Naive thymus-derived CD8-positive, alpha-beta T cell (primary cell): Measurements from ENCODE around the gene TBX6. TPM values are rescaled to one million over a fixed set of nuclear protein-coding genes. Genes with fewer than 3 reads are reported as not detected.

Experiments
- ATAC-seq, 2 donors: fragments of 150-1000 bp; cut with Tn5 transposase in 1 of 2; sonication (Bioruptor Pico), chemical (Tn5 transposase) in 1 of 2; 1 replicate in 1 of 2; 2 replicates in 1 of 2; pipeline ENCODE4 v1.10.0; 2021; ENCODE audit warnings: mild to moderate bottlenecking in 2 of 2, moderate library complexity in 2 of 2
- POLR2A ChIA-PET: fragments of 350-600 bp; sonication (Branson Sonifier 250); formaldehyde crosslinking; loops from one replicate; lab custom pipeline; 2021; ENCODE audit warnings: antibody characterized with exemption; lab: Charles Lee
- DNase-seq, 10 donors: peaks; one replicate each; pipeline versions ENCODE4 v3.0.0 to v3.0.0-alpha.2; 2020 to 2022
- H3K27ac Mint-ChIP-seq, 10 donors: one replicate each; pipeline ENCODE4 v1.8.0; 2020 to 2022; ENCODE audit warnings: mild to moderate bottlenecking in 10 of 10, mixed read lengths in 10 of 10, moderate library complexity in 4 of 10, inconsistent platforms in 1 of 10
- H3K27me3 Mint-ChIP-seq, 5 donors: one replicate each; pipeline ENCODE4 v1.8.0; 2021 to 2022; ENCODE audit warnings: mixed read lengths in 5 of 5
- H3K36me3 Mint-ChIP-seq, 3 donors: one replicate each; pipeline ENCODE4 v1.8.0; 2020 to 2022; ENCODE audit warnings: mixed read lengths in 3 of 3, mild to moderate bottlenecking in 2 of 3, inconsistent platforms in 1 of 3
- H3K4me1 Mint-ChIP-seq, 4 donors: one replicate each; pipeline ENCODE4 v1.8.0; 2021 to 2022; ENCODE audit warnings: mixed read lengths in 4 of 4
- H3K4me3 Mint-ChIP-seq, 10 donors: one replicate each; pipeline ENCODE4 v1.8.0; 2020 to 2022; ENCODE audit warnings: mild to moderate bottlenecking in 10 of 10, mixed read lengths in 10 of 10, moderate library complexity in 6 of 10, inconsistent platforms in 1 of 10
- H3K9me3 Mint-ChIP-seq, 9 donors: one replicate each; pipeline ENCODE4 v1.8.0; 2020 to 2022; ENCODE audit warnings: mixed read lengths in 9 of 9, mild to moderate bottlenecking in 3 of 9, inconsistent platforms in 1 of 9, moderate library complexity in 1 of 9
- polyA plus RNA-seq, 3 donors: library from polyadenylated mRNA; unstranded; fragments of 300-500 nt; fragmentation: Illumina TruSeq; gene quantifications; one replicate each; pipeline ENCODE4 v1.2.3, GENCODE V29; 2021
- total RNA-seq, 8 experiments: library from RNA in 2 of 8; stranded (reverse) in 2 of 8; gene quantifications; one replicate each; pipeline ENCODE4 v1.2.3 and lab custom pipeline; 2021 to 2026

The TBX6 gene
- total and polyA plus RNA-seq, 5 experiments from 2014 or later: 0.15 to 2.5 (median 0.25) TPM

DNA sequence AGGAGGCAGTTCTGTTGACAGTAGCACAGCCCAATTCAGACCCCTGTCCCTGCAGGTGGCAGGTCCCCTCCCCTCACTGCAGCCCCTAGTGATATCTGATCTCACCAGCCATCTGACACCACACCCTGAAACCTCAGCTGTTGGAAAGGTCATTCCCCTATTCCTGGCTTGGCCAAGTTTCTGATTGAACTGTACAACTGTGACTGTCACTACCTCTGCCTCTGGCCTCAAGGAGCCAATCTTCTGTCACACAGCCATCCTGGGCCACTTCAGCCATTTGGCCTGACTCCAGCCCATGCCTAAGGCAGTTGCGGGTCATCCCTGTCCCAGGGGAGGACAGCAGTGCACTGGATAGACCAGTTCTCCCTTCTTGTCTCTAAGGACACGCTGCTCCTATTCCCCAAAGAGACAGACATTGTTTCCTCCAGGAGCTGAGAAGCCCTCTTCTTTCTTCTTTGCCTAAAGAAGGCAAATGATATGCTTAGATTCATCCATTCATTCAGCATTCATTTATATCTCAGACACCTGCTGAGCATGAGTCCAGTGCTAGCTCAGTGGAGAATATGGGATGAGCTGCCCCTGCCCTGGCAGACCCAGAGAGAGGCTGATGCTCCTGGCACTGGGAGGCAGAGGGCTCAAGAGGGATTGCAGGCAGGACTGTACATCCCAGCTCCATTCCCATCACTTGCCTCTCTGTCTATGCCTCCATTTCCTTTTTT, 30.7 kb downstream of the TBX6 start:
- H3K4me1 Mint-ChIP-seq: peaks cover 7 to 12% (median 11%) of the 10 kb centered on the region in 4 donors
- H3K36me3 Mint-ChIP-seq: peaks cover 0 to 3% (median 0%) of the 10 kb centered on the region in 3 donors
- ATAC-seq (no peak), DNase-seq (no peak)
- no peaks in the 10 kb centered on the region for H3K9me3 Mint-ChIP-seq
- peak overlapping the region in 2 of 10 donors; percentile 23 to 26 for H3K4me3 Mint-ChIP-seq
- H3K27me3 Mint-ChIP-seq: no peaks in the 10 kb centered on the region
- POLR2A ChIA-PET: interaction anchor here (0.7 to 8.0 kb wide), 5 partner anchors 15 to 323 kb away, joined by 3 to 192 read pairs (median 9); partner anchors contain the start of genes CORO1A, PPP4C, TBX6 and YPEL3
- H3K27ac Mint-ChIP-seq: peak overlapping the region in 2 of 10 donors; percentile 40 to 60

GRCh38 chr16:30060346-30060745, 31.4 kb downstream of the TBX6 start:
- DNase-seq (no peak), ATAC-seq (no peak)
- Mint-ChIP-seq H3K36me3 (no peaks in the 10 kb centered on the region), H3K4me3 (peak overlapping the region in 1 of 10 donors; percentile 23), H3K27ac (no peak overlapping the region), H3K9me3 (no peaks in the 10 kb centered on the region), H3K4me1 (peaks cover 7 to 12% (median 12%) of the 10 kb centered on the region in 4 donors), H3K27me3 (no peaks in the 10 kb centered on the region)
- POLR2A ChIA-PET: interaction anchor here (1.1 to 2.0 kb wide), 2 partner anchors 16 to 31 kb away, joined by 3 to 6 read pairs; partner anchors contain the start of genes PPP4C and TBX6

DNA sequence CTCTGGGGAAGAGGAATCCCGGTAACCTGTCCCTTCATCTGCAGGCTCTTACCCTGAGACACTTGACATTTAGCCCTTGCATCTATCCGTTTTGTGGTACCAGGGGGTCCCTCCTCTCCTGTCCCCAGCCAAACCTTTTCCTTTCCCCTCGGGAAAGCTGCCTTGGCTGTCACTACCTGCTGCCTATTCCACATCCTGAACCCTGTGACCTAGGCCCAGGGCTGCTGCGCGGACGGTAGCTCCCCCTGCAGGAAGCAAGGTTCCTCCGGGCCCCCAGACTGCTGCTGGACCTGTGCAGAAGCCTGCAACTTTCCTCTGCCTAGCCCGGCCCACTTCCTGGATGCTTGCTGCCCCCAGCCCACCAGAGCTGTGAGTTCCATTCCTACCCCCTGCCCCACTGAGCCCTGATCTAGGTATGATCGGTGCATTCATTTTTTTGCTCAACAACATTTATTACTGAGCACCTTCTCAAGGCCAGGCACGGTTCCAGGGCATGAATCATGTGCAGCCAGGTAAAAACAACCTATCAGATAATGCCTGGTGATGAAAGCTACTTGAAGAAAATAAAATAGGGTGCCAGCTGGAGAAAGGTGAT, 36.7 kb downstream of the TBX6 start:
- peak overlapping the region in 4 of 10 donors; percentile 29 to 69 (median 68) for H3K27ac Mint-ChIP-seq
- no peaks in the 10 kb centered on the region for H3K9me3 Mint-ChIP-seq
- H3K36me3 Mint-ChIP-seq: no peaks in the 10 kb centered on the region
- H3K4me3 Mint-ChIP-seq: peak overlapping the region in 9 of 10 donors; percentile 19 to 70 (median 56)
- ATAC-seq: peak; percentile 69 to 76
- H3K4me1 Mint-ChIP-seq: peaks cover 9 to 21% (median 19%) of the 10 kb centered on the region in 4 donors
- peak in 5 of 10 donors; percentile 26 to 39 (median 36) for DNase-seq
- POLR2A ChIA-PET: interaction anchor here (0.7 to 1.4 kb wide), 6 partner anchors 9 to 1218 kb away, joined by 3 to 9 read pairs (median 4); partner anchors contain the start of gene ALDOA
- H3K27me3 Mint-ChIP-seq: peaks cover 0 to 3% (median 0%) of the 10 kb centered on the region in 5 donors

GRCh38 chr16:30054451-30054850, 37.3 kb downstream of the TBX6 start:
- DNase-seq: no peak
- peaks cover 9 to 21% (median 19%) of the 10 kb centered on the region in 4 donors for H3K4me1 Mint-ChIP-seq
- H3K27ac Mint-ChIP-seq: peak overlapping the region in 2 of 10 donors; percentile 67 to 69
- no peak for ATAC-seq
- peaks cover 0 to 3% (median 0%) of the 10 kb centered on the region in 5 donors for H3K27me3 Mint-ChIP-seq
- POLR2A ChIA-PET: interaction anchor here (1.4 to 2.2 kb wide), 2 partner anchors 9 to 11 kb away, joined by 9 to 21 read pairs; partner anchors contain the start of gene ALDOA
- H3K9me3 Mint-ChIP-seq: no peaks in the 10 kb centered on the region
- H3K4me3 Mint-ChIP-seq: peak overlapping the region in 9 of 10 donors; percentile 20 to 76 (median 65)
- H3K36me3 Mint-ChIP-seq: no peaks in the 10 kb centered on the region

DNA sequence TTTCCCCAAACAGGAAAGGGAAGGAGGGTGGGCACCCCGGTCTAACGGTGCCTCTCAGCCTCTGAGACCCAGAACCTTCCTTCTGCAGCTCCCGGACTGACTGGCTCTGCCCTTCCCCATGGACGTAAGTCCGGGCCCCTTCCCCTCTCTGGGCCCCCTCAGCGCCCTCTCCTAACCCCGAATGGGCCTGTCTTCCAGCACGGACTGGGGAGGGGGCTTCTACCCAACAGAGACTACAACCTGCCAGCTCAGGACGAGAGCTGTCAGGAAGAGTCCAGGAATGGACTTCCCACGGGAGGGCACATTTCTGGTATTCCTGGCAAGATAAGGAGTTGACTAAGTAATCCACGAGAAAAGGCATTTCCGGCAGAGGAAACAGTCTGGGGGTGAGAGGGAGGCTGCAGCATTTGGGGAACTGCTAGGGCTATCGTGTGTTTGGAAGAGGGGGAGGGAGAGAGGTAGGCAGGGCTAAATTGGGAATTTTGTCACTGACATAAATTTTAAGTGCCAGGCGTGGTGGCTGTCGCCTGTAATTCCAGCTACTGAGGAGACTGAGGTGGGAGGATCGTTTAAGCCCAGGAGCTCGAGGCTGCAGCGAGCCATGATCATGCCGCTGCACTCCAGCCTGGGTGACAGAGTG, 38.2 kb downstream of the TBX6 start:
- peak overlapping the region in 6 of 10 donors; percentile 44 to 87 (median 76) for H3K27ac Mint-ChIP-seq
- DNase-seq: no peak
- H3K4me3 Mint-ChIP-seq: peak overlapping the region; percentile 64 to 91 (median 81)
- POLR2A ChIA-PET: interaction anchor here (0.6 to 2.2 kb wide), 10 partner anchors 10 to 350 kb away, joined by 3 to 21 read pairs (median 3); partner anchors contain the start of genes ALDOA and CORO1A
- no peaks in the 10 kb centered on the region for H3K9me3 Mint-ChIP-seq
- peak; percentile 22 to 46 for ATAC-seq
- H3K4me1 Mint-ChIP-seq: peaks cover 9 to 21% (median 19%) of the 10 kb centered on the region in 4 donors
- H3K36me3 Mint-ChIP-seq: no peaks in the 10 kb centered on the region
- peaks cover 0 to 3% (median 0%) of the 10 kb centered on the region in 5 donors for H3K27me3 Mint-ChIP-seq

DNA sequence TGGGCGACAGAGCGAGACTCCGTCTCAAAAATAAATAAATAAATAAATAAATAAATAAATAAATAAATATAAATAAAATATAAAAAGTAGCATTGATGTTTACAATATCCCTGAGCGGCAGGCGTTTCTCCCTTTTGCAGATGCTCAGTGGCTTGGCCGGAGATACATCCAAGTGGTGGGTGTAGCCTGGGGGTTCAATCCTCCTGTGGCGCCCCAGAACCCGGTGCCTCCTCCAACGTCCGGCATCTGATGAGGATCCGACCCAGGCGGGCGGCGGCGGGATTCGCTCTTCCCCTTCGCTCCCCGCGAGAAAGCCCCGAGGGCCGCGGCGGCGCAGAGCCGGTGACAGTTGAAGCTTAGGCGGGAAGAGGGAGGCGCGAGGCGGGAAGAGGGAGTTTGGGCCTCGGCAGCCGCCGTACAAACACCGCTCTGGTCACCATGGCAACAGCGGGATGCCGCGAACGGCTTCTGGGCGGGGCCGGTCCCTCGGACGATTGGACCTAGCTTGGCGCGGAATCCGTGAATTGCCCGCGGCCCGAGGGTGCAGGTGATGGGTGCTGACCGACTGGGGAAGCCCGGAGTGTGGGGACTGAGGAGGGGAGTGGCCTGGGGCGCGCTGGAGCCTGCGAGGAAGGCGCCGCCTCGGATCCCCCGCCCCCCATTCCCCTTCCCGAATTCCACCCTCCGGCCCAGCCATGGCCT, 38.9 kb downstream of the TBX6 start:
- Mint-ChIP-seq H3K4me3 (peak overlapping the region; percentile 84 to 91 (median 86)), H3K9me3 (no peaks in the 10 kb centered on the region), H3K27ac (peak overlapping the region in 7 of 10 donors; percentile 29 to 90 (median 59)), H3K27me3 (peaks cover 0 to 3% (median 0%) of the 10 kb centered on the region in 5 donors), H3K36me3 (no peaks in the 10 kb centered on the region), H3K4me1 (peaks cover 9 to 21% (median 19%) of the 10 kb centered on the region in 4 donors)
- POLR2A ChIA-PET: interaction anchor here (0.6 to 2.2 kb wide), 10 partner anchors 10 to 349 kb away, joined by 3 to 21 read pairs (median 3); partner anchors contain the start of genes ALDOA and CORO1A
- peak; percentile 71 to 93 (median 84) for DNase-seq
- ATAC-seq: peak; percentile 81 to 83

DNA sequence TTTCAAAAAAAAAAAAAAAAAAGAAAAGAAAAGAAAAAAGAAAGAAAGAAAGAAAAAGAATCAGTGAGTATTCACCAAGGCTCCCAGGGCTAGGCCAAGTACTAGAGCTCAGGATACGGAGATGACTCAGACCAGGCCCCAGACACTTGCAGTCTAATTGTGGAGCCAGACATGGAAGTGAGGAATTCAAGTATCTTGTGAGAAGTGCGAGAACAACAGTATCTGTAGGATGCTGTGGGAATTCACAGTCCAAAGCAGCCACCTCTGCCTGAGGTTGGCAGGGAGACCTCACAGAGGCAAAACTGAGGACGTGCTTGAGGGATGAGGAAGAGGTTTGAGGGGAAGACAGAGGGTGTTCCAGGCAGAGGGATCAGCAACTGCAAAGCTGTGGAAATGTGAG, 40.2 kb downstream of the TBX6 start:
- POLR2A ChIA-PET: interaction anchor here (0.6 to 0.9 kb wide), 5 partner anchors 14 to 724 kb away, joined by 3 to 4 read pairs (median 3); partner anchors contain the start of gene ALDOA
- Mint-ChIP-seq H3K4me3 (peak overlapping the region in 8 of 10 donors; percentile 48 to 76 (median 68)), H3K27me3 (peaks cover 0 to 3% (median 0%) of the 10 kb centered on the region in 5 donors), H3K27ac (peak overlapping the region in 4 of 10 donors; percentile 42 to 77 (median 52)), H3K36me3 (no peaks in the 10 kb centered on the region), H3K9me3 (no peaks in the 10 kb centered on the region), H3K4me1 (peaks cover 9 to 21% (median 19%) of the 10 kb centered on the region in 4 donors)
- DNase-seq (no peak), ATAC-seq (no peak)

DNA sequence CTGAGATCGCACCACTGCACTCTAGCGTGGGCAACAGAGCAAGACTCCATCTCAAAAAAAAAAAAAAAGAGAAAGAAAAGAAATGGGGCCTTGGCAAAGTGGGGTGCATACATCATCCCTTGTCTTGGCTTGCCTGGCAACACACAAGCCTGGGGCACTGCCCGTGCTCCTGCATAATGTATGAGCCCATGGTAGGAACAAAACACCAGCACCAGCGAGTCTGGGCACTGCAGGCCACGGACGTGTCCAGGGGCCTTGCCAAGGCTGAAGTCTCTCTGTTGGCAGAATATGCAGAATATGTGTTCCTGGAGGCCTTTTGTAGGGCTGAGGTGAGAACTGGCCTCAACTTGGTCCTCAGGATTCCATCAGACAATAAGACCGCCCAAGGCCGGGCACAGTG, 41.9 kb downstream of the TBX6 start:
- ATAC-seq (no peak), DNase-seq (no peak)
- no peaks in the 10 kb centered on the region for H3K36me3 Mint-ChIP-seq
- peaks cover 0 to 6% (median 2%) of the 10 kb centered on the region in 5 donors for H3K27me3 Mint-ChIP-seq
- no peak overlapping the region for H3K27ac Mint-ChIP-seq
- POLR2A ChIA-PET: interaction anchor here (0.6 to 0.7 kb wide), 2 partner anchors 46 to 368 kb away, joined by 3 read pairs; partner anchors contain the start of gene YPEL3
- H3K4me3 Mint-ChIP-seq: no peak overlapping the region
- H3K4me1 Mint-ChIP-seq: peaks cover 10 to 18% (median 14%) of the 10 kb centered on the region in 4 donors
- H3K9me3 Mint-ChIP-seq: no peaks in the 10 kb centered on the region

DNA sequence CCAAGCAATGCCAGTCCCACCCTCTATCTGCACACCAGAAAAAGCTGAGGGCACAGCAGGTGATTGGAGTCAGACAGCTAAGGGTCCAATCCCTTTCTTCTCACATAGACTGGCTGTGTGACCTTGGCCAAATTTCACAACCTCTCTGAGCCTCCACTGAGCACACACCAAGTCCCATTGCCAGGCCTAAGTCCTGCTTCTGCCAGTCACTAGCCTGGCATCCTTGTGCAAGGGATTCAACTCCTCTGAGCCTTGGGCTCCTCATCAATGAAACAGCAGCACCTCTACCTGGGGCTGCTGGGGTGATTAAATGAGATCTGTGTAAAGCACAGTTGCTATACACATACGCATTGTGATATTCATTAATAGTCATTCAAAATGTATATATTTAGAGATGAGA, 45.1 kb downstream of the TBX6 start:
- Mint-ChIP-seq H3K4me1 (peaks cover 0 to 7% (median 2%) of the 10 kb centered on the region in 4 donors), H3K4me3 (no peak overlapping the region), H3K36me3 (no peaks in the 10 kb centered on the region), H3K9me3 (no peaks in the 10 kb centered on the region), H3K27ac (no peak overlapping the region), H3K27me3 (peaks cover 0 to 6% (median 2%) of the 10 kb centered on the region in 5 donors)
- POLR2A ChIA-PET: no interaction called here
- ATAC-seq (no peak), DNase-seq (no peak)

DNA sequence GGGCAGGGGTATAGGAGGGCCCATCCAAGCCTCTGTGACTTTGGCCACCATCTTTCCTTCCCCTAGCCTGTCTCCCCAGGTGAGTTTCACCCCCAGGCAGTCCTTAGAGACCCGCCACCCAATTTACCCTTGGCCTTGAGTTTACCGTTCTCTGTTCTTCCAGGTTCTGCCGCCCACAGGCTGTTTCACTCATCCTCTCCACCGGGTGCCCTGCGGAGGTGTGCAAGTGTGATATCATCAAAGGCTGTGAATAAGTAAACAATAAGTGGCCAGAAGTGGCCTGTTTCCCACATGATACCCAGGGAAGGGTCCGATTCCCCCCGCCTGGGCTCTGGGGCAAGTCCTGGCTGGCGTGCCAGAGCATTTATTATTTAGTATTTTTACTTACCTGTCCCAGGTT, 45.5 kb downstream of the TBX6 start:
- H3K4me3 Mint-ChIP-seq: no peak overlapping the region
- ATAC-seq (no peak), DNase-seq (no peak)
- H3K4me1 Mint-ChIP-seq: peaks cover 0 to 5% (median 0%) of the 10 kb centered on the region in 4 donors
- no peaks in the 10 kb centered on the region for H3K9me3 Mint-ChIP-seq
- H3K36me3 Mint-ChIP-seq: no peaks in the 10 kb centered on the region
- H3K27ac Mint-ChIP-seq: peak overlapping the region in 2 of 10 donors; percentile 24 to 41
- POLR2A ChIA-PET: no interaction called here
- peaks cover 0 to 6% (median 2%) of the 10 kb centered on the region in 5 donors for H3K27me3 Mint-ChIP-seq

- peak in 2 of 10 donors; percentile 38 to 40 for DNase-seq
- H3K9me3 Mint-ChIP-seq: no peaks in the 10 kb centered on the region
- ATAC-seq: no peak
- POLR2A ChIA-PET: interaction anchor here (0.6 to 1.1 kb wide), 2 partner anchors 24 to 49 kb away, joined by 3 read pairs; partner anchors contain the start of gene ALDOA
- H3K4me1 Mint-ChIP-seq: peaks cover 0 to 5% (median 2%) of the 10 kb centered on the region in 4 donors
- H3K27ac Mint-ChIP-seq: no peak overlapping the region
- no peak overlapping the region for H3K4me3 Mint-ChIP-seq
- H3K27me3 Mint-ChIP-seq: peaks cover 0 to 8% (median 3%) of the 10 kb centered on the region in 5 donors
- H3K36me3 Mint-ChIP-seq: no peaks in the 10 kb centered on the region
These were observed 49.9 kb downstream of the TBX6 start for GRCh38 chr16:30041841-30042240.
